ENCODE results near the gene PVR. TPM values are rescaled to one million over a fixed set of nuclear protein-coding genes. Genes with fewer than 3 reads are reported as not detected.
"Not testable (repeated sequence)": the region's sequence is repeated elsewhere in the genome, so short reads cannot be mapped to it uniquely, and the experiment has no call there.

Gene PVR
- total RNA-seq, 6 donors from 2014 or later = 40.5 to 89.7 (median 44.2) TPM

GRCh38 chr19:44708940-44709339, 65.2 kb downstream of the PVR start:
- TF ChIP-seq CTCF (IDR thresholded peaks at IDR 0.05) (no peak), EP300 (IDR thresholded peaks at IDR 0.05) (no peak), POLR2A (IDR thresholded peaks at IDR 0.05) (no peak), POLR2AphosphoS5 (IDR thresholded peaks at IDR 0.05) (no peak)
- ATAC-seq (ENCODE audit: low FRiP score in 2 of 2) = no peak
- Histone ChIP-seq H3K4me1 (no peaks in the 10 kb centered on the region), H3K4me3 (no peak overlapping the region), H3K27me3 (no peaks in the 10 kb centered on the region), H3K9me3 (no peaks in the 10 kb centered on the region), H3K36me3 (no peaks in the 10 kb centered on the region), H3K27ac (no peak overlapping the region)
- no peak for DNase-seq
- WGBS, 2 donors = 87% methylated on average over 5 of the region's 5 CpGs; no CpG with 5 or more reads in 1 of the 2 donors

- DNase-seq; ATAC-seq (ENCODE audit: low FRiP score in 2 of 2); H3K27me3 ChIP-seq; H3K27ac ChIP-seq; H3K4me3 ChIP-seq; H3K36me3 ChIP-seq; H3K4me1 ChIP-seq; H3K9me3 ChIP-seq: not testable (repeated sequence)
- WGBS, 2 donors = 83 to 87% methylated on average over 2 to 3 of the region's 4 CpGs
Measured at GRCh38 chr19:44709434-44710266, 65.9 kb downstream of the PVR start.

- Histone ChIP-seq H3K36me3 (no peaks in the 10 kb centered on the region), H3K27ac (no peak overlapping the region), H3K4me3 (no peak overlapping the region), H3K4me1 (no peaks in the 10 kb centered on the region), H3K27me3 (no peaks in the 10 kb centered on the region), H3K9me3 (peaks cover 0 to 5% (median 2%) of the 10 kb centered on the region in 4 donors)
- 58 to 74% methylated on average over 12 to 14 of the region's 14 CpGs for WGBS, 2 donors
- no peak for TF ChIP-seq CTCF (IDR thresholded peaks at IDR 0.05)
- no peak for TF ChIP-seq EP300 (IDR thresholded peaks at IDR 0.05)
- no peak for TF ChIP-seq POLR2A (IDR thresholded peaks at IDR 0.05)
- no peak for TF ChIP-seq POLR2AphosphoS5 (IDR thresholded peaks at IDR 0.05)
- ATAC-seq (ENCODE audit: low FRiP score in 2 of 2) (peak in 1 of 2 donors; percentile 61), DNase-seq (no peak)
Measured at GRCh38 chr19:44710483-44710882, 66.8 kb downstream of the PVR start.

GRCh38 chr19:44712864-44713515, 69.3 kb downstream of the PVR start:
- peaks cover 0 to 6% (median 2%) of the 10 kb centered on the region in 4 donors for H3K4me1 ChIP-seq
- TF ChIP-seq POLR2AphosphoS5 (IDR thresholded peaks at IDR 0.05) = no peak
- no peak for TF ChIP-seq EP300 (IDR thresholded peaks at IDR 0.05)
- no peak for TF ChIP-seq CTCF (IDR thresholded peaks at IDR 0.05)
- TF ChIP-seq POLR2A (IDR thresholded peaks at IDR 0.05) = no peak
- H3K36me3 ChIP-seq = no peaks in the 10 kb centered on the region
- no peak overlapping the region for H3K4me3 ChIP-seq
- WGBS, 2 donors = 58 to 65% methylated on average over 4 of the region's 4 CpGs
- H3K9me3 ChIP-seq = peaks cover 0 to 5% (median 2%) of the 10 kb centered on the region in 4 donors
- H3K27me3 ChIP-seq = no peaks in the 10 kb centered on the region
- DNase-seq = no peak
- ATAC-seq (ENCODE audit: low FRiP score in 2 of 2) = no peak
- H3K27ac ChIP-seq = no peak overlapping the region

Other genes starting within 250 kb of the PVR start
- gene ZNF285, start 242.3 kb upstream of the PVR start, total RNA-seq = 1 to 10 TPM in 4 of 6 donors, under 1 TPM in 1, not detected in 1; 0.61 to 3.8 (median 1.3) TPM
- gene ZNF229, start 195.4 kb upstream of the PVR start, total RNA-seq = 1 to 10 TPM; 1.4 to 2.2 (median 1.8) TPM
- gene ZNF180, start 143.4 kb upstream of the PVR start, total RNA-seq = 10 to 100 TPM in 3 of 6 donors, 1 to 10 TPM in 3; 6.3 to 14.3 (median 10.0) TPM
- gene CEACAM20, start 114.2 kb upstream of the PVR start, total RNA-seq = not detected
- gene IGSF23, start 30.3 kb upstream of the PVR start, total RNA-seq = not detected
- gene CEACAM19, start 27.6 kb downstream of the PVR start, total RNA-seq = 10 to 100 TPM in 2 of 6 donors, 1 to 10 TPM in 4; 2.8 to 13.6 (median 7.2) TPM
- not detected for gene CEACAM16, start 55.2 kb downstream of the PVR start, total RNA-seq
- 100 to 1,000 TPM in 2 of 6 donors, 10 to 100 TPM in 4; 31.1 to 114 (median 71.6) TPM for gene BCL3, start 104.8 kb downstream of the PVR start, total RNA-seq
- 10 to 100 TPM in 1 of 6 donors, 1 to 10 TPM in 5; 2.9 to 10.5 (median 4.5) TPM for gene CBLC, start 134.0 kb downstream of the PVR start, total RNA-seq
- gene BCAM, start 165.2 kb downstream of the PVR start, total RNA-seq = 100 to 1,000 TPM; 246 to 557 (median 274) TPM
- 100 to 1,000 TPM in 4 of 6 donors, 10 to 100 TPM in 2; 52.2 to 152 (median 109) TPM for gene NECTIN2, start 202.4 kb downstream of the PVR start, total RNA-seq
- 10 to 100 TPM; 26.6 to 88.3 (median 58.1) TPM for gene TOMM40, start 247.3 kb downstream of the PVR start, total RNA-seq